GM19240 (cell line): ENCODE data around the gene SGPL1.
"Not testable (repeated sequence)": the region's sequence is repeated elsewhere in the genome, so short reads cannot be mapped to it uniquely, and the experiment has no call there.

ENCODE experiments used
- DNase-seq: peaks from one replicate; pipeline ENCODE4 v3.0.0; 2011; ENCODE audit warnings: low spot score; ENCODE audit not compliant: insufficient read length

Gene SGPL1

DNA sequence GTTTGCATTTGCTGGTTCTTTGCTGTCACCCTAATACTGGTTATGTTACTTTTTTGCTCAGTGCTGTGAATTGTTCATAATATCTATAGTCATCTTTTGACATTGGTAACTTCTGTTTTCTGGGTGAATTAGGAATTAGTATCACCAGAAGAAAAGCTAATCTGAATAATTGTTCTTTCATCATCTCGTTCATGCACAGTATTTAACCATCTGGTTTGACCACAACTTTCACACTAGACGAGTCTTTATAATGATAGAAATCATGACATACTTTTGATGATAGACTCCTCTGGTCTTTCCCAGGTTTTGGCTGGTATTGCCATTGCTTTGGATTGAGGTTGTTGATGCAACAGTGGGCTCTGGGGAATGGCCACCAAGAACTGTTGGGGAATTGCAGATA is 25.1 kb downstream of the SGPL1 start:
- no peak for DNase-seq

DNA sequence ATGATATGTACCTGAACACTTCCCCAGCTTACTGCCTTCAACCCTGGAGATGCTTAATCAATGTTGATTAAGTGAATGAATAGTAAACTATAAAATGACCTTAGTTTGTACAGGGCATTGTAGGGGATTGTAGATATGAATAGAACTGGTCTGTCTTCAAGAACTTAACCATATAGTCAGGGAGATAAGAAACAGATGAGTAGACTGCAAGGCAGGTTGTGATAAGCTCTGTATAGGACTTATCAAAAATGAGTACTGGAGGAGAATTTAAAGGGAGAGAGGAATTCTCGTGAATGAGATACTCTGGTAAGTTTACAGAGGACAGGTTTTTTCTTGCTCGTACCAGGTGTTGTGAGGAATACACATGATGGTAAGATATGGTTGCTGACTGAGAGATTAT is 27.6 kb downstream of the SGPL1 start:
- no peak for DNase-seq

DNA sequence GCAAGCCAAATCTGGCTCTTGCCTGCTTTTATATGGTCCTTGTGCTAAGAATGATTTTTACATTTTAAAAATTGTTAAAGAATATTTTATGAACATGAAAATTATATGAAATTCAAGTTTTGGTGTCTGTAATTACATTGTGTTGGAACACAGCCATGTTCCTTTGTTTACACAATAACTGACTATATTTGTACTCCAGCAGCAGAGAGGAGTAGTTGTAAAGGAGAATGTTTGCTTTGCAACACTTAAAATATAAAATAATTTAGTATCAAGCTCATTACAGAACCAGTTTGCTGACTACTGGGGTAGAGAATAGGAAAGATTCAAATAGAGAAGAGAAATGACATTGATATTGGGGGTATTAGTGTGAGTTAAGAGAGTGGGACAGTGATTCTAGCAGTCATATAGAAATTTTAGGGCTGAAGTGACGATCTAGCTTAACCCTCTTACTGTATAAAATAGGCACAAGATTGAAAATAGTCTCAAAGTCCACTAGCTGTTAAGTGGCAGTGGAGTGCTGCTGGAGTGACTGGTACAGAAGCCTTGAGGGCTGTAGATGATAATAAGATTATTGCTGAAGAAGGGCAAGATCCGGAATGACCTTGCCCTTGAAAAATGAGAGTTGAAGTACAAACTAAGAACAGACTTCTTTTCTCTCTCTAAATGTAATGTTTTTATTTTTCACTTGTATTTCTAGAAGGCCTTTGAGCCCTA is 28.2 kb downstream of the SGPL1 start:
- DNase-seq, result no peak

DNA sequence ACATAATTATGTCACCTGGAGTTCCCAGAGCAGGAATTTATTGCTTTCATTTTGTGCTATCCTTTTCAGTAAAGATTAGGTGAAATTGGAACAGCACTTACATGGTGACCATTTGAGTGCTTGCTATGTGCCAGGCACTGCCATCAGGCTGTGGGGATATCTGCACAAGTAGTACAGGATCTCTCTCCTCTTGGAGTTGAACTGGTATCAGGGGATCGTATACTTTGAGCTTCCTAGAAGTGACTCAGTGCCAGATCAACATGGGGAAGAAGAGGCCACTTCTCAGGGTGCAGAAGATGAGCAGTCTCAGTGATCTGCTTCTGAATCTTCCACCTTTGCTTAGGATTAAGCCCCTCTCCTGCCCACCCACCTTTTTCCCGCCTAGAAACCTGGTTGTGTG is 29.5 kb downstream of the SGPL1 start:
- DNase-seq, result no peak

DNA sequence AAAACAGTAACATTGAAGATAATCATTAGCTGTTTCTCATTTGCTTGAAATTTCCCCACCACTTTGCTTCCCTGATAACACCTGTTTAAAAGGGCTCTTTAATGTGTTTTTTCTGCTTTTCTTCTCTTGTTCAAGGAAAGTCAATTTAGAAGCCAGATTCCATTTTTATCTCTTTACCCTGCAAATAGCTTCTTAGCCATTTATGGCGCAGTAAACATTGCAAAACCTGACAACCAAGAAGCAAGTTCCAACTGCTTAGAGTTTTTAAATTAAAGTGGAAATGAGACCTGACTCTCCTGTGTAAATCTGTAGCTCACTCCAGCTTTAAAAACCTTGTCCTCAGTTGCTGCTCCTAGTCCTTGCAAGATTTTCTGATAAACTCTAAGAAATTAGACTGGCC is 30.1 kb downstream of the SGPL1 start:
- no peak for DNase-seq

DNA sequence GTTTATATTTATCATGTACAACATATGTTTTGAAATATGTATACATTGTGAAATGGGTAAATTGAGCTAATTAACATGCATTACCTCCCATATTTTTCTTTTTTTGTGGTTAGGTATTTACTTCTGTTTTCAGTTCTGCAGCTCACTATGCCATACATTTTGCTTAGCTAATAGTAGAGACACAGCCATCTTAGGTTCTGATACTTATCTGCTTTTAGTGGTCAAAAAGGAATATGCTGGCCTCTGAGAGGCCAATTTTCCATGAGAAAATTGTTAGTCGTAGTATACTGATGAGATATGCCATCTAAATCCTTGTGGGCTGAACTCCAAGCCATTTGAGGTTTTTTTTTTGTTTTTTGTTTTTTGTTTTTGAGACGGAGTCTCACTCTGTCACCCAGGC is 31.0 kb downstream of the SGPL1 start:
- no peak for DNase-seq

DNA sequence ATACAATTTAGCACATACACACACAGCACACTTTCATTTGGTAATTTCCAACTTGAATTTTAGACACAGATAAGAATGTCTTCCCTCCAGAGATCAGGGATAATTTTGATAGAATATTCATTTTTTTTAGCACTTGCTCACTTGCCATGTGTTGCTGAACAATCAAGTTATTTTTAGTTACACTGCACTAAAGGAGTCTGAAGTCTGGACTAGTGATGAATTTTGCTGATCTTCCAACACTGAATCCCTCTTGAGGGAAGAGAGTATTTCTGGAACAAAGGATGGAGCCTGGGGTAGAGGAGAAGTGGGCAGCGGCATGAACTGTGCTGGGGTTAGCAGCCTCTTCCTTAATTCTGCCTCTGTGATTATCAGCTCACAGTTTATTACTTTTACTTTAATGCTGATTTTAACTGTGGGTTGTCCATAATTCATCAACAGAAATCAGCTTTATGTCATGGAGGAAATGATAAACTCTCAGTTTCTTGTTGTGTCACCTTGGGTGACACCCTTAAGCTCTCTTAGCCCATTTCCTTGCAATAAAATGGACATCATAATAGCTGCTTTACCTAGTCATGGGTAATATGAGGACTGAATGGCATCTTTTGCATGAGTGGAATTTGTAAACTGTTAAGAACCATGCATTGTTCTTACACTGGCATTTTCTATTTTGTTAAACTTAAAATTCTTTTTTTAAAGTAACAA is 32.1 kb downstream of the SGPL1 start:
- no peak for DNase-seq

DNA sequence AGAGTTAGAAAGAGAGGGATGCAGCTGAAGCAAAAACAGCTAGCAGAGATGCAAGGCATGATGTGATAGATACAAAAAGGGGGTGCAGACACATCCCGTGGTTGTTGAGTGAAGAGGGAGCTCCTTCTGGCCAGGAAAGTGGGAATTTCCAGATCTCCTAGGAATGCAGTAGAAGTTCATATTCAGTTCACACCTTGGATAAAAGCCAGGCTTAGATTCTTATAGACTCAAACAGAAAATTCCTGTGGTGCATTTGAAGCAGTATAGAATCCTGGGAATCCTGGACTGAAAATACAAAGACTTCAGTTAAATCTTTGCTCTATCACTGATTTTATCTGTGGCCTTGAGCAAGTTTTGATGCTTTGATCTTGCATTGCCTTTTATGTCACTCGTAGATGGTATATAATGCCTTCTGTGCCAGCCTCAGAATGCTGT is 33.9 kb downstream of the SGPL1 start:
- no peak for DNase-seq

DNA sequence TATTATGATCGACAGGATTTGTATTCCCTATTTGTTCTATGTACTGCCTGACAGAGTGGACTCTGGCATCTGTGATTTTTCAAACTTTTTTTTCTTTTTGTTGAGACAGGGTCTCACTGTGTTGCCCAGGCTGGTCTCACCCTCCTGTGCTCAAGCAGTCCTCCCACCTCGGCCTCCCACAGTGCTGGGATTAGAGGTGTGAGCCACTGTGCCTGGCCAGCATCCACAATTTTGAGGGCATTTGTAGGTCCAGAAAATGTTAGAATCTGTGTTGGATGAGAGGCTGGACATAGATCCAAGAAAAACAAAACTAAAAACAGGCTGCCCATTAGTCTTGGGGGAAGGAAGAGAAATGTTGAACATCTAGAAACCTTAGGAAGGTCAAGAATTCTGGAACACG is 34.3 kb downstream of the SGPL1 start:
- DNase-seq, result no peak

DNA sequence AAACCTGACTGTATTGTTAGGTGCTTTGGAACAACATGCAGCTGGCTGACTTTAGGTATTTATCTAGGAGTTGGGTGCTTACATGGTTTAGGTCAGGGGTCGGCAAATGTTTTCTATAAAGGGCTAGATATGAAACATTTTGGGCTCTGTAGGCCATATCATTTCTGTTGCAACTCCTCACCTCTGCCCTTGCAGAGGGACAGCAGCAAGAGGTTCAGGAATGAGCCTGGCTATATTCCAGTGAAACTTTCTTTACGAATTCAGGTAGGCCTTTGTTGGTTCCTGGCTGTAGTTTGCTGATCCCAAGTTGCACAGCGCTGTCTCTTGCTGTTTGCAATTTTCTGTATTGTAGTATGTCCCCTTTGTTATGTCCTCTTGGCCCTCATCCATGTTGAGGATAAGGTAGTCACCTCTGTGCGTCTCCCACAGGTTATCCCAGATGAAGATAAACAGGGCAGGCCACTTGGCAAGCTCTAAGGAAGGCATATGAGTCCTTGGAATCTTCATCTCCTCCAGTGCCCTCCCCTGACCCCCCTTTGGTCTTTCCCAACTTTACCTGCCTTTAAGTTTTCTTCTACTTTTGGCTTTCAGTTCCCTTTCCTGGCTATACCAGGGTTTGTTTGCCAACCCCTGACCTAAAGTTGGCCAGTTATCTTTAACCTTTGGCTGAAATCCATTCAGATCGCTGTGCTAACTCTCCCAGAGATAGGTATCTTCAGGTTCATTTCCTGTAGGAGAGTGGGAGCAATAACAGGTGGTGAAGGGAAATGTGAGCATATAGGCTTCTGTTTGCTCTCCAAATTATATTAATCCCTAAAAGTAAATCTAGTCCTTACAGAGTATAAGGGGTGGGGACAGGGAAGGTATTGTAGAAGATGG is 36.1 kb downstream of the SGPL1 start:
- DNase-seq, result no peak

DNA sequence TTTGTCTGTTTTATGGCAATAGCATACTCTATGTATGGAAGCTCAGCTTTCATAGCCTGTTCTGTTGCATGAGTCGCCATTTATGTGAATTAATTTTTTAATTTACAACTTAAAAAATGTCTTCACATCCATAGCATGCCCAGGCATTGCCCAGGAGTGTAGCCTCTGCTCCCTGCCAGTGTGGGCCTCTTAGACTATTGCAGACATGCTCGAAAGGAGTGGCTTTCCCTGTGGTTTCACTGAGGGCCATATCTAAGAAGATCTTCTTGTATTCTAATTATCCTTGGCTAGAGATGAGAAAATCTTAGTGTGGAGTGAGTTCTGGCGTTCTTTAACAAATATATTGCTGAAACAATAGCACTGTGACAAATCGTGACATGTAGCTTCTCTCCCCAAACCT is 37.3 kb downstream of the SGPL1 start:
- DNase-seq, result no peak

DNA sequence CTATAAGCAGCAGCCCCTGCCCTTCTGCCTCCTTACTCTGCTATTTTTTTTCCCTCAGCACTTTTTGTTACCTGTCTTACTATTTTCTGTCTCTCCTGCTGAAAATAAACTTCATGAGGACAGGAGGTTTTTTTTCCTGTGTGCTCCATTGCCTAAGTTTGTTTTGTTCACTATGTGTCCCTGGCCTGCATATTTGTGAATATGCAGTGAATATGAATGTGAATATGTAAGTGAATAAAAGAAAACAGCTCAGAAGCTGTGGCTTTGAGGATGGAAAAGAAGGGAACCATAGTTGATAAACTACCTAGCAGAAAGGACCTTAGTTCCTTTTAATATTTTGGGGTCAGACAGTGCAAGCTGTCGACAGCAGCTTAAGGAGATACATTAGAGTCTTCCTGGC is 37.7 kb downstream of the SGPL1 start:
- no peak for DNase-seq

DNA sequence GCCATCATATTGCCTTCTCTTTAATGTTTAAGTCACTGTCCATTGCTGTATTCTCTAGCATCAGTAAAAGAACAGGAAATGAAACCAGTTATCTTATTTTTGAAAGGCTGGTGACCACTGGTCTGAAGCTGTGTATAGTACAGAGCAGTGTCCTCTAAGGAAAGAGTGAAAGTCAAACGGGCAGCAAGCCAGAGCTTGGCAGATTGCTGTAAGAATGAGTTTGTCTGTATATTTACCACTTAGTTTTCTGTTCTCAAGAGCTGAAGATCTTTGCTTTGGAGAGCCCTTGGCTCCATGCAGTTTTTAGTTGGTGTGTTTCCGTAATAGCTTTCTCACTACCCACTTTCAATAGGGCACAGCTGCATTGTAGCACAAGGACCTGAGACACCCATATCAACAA is 40.7 kb downstream of the SGPL1 start:
- DNase-seq, result no peak

DNA sequence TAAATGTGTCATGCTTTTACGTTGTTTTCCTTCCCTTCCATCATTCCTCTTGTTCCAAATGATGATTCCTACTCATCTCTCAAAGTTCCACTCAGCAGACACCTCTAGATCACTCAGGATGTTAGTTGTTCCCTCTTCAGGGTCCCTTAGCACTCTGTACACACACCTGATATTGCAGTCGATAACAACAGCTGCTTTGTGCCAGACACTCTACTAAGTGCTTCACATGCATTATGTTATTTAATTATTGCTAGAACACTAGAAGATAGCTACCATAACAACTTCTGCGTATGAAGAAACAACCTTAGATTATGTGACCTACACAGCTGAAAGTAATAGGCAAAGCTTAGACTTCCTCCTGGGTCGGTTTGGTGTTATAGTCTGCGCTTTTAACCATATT is 43.0 kb downstream of the SGPL1 start:
- DNase-seq, result no peak

DNA sequence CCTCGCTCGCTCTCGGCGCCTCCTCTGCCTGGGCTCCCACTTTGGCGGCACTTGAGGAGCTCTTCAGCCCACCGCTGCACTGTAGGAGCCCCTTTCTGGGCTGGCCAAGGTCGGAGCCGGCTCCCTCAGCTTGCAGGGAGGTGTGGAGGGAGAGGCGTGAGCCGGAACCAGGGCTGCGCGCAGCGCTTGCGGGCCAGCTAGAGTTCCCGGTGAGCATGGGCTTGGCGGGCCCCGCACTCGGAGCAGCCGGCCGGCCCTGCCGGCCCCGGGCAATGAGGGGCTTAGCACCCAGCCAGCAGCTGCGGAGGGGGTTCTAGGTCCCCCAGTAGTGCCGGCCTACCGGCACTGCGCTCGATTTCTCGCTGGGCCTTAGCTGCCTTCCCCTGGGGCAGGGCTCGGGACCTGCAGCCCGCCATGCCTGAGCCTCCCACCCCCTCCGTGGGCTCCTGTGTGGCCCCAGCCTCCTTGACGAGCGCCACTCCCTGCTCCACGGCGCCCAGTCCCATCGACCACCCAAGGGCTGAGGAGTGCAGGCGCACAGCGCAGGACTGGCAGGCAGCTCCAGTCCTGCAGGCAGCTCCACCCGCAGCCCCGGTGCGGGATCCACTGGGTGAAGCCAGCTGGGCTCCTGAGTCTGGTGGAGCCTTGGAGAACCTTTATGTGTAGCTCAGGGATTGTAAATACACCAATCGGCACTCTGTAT is 45.9 kb downstream of the SGPL1 start:
- not testable (repeated sequence) for DNase-seq

DNA sequence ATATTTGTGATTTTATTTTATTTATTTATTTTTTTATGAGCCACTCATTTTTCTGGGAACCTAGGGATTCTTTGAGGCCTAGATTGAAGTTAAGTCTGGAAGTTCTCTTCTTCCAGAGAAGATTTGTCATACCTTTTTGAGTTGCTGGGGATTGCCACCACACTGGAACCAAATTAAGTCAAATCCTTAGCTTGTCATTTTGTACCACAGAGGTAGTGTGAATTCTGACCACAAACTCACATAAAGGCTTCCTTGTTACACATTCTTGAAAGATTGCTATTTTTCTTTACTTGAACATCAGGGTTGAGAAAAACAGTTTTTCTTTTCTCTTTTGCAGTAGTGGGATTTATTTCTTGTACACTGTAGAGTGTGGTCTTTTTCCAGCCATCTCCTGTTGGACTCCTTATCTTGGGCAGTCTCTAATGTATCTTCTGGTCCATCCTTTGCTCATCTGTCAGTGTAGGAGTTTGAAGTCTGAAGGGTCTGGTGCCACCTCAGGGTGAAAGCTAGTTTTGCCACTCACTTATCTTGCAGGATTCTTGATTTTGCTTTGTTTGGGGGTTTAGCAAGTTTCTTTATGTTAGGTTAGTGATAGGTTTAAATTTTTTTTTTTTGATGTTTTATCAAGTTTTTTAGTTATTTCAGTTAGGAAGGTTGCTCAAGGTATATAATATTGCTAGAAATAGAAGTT is 47.9 kb downstream of the SGPL1 start:
- no peak for DNase-seq

DNA sequence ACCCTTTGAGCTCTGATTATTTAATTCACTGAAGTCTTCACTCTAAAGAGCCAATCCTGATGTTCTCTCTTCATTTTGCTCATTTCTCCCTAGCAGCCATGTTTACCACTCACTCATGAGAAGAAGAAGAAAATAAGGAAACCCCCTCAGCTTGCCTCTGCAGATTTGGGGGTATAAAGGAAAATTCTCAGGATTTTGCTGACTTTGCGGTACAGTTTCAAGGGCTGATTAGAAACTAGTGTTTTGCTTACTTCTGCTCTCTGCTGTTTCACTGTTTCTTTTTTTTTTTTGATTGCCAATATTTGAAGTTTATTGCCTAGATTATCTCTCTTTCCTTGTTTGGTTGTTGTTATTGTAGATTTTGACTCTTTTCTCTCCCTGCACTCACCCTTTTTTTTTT is 49.2 kb downstream of the SGPL1 start:
- DNase-seq, result no peak

DNA sequence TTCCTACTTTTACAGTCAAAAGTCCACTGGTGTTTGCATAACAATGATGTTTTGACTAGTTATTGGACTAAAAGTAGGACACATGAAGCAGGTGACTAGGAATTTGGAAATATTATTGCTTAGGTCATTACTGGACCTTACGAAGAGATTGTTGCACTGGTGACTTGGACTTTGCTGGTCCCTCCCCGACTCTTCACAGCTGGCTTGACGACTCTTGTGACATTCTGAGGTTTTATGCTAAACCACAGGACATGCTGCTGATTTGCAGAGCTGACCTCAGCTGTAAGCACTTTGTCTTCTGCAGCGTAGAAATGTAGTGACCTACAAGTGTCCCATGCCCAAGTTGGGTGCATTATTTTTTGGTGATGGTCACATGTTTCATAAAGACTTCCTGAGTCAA is 50.7 kb downstream of the SGPL1 start:
- no peak for DNase-seq

DNA sequence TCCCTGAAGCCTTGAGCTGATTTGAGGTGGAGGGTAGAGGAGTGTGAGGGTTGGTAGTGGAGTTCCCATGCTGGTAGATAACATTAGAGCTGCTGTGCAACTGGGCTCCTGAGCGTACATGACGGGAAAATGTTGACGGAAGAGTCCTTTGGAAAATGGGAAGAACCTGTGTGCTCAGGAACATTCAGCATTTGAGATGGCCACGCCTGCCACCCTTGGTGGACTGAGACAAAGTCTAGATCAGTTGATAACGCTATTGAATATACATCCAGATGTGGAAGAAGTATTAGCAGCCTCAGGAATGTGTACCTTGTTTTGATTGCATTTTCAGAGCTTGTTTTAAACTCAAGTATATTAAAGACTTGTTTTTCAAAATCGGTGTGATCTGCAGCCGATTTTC is 56.5 kb downstream of the SGPL1 start:
- DNase-seq, result no peak

DNA sequence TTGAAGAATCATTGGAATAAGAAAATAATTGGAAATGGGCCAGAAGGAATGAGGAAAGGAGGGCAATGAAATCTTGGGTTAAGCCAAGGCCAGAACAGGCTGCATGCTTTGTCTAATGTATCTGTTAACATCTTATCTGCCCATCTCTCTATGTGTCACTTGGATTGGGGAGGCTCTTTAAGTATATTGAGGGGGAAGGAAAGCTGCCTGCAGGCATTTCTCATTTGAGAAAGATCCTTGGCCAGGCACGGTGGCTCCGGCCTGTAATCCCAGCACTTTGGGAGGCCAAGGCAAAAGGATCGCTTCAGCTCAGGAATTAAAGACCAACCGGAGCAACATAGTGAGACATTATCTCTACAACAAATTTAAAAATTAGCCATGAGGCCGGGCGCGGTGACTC is 58.3 kb downstream of the SGPL1 start:
- no peak for DNase-seq

DNA sequence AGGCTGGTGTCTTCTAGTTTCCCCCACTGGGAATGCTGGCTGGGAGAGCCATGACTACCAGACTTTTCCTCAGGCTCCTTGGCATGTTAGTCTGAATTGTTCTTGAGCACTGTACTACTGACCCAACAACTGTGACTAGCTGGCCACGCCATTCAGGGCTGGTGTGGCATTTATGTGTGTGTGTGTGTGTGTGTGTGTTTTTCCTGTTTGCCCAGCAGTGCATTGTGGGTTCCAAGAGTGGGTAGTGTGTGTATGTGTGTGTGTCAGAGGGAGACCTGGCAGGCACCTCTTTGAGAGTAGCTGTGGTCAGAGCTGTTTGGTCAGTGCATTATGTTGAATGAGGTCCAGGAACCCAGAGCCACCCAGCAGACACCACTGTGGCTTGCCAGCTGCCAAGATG is 63.5 kb downstream of the SGPL1 start:
- no peak for DNase-seq
